Hepatocyte (in vitro differentiated cells): Measurements from ENCODE around the gene KNCN. TPM values are rescaled to one million over a fixed set of nuclear protein-coding genes. Genes with fewer than 3 reads are reported as not detected.

Source experiments
- DNase-seq: peaks from one replicate; pipeline ENCODE4 v3.0.0-alpha.2; 2016; ENCODE audit warnings: low spot score
- H2AFZ ChIP-seq: fragments of 200-600 bp; sonication (generic); 2 replicates; pipeline ENCODE4 v1.6.0; 2016; ENCODE audit warnings: antibody characterized with exemption, mild to moderate bottlenecking
- H3K27ac ChIP-seq: fragments of 200-600 bp; sonication (generic); 2 replicates; pipeline ENCODE4 v1.5.1; 2016; ENCODE audit warnings: mild to moderate bottlenecking
- H3K27me3 ChIP-seq: fragments of 200-600 bp; sonication (generic); 2 replicates; pipeline ENCODE4 v1.6.1; 2016
- H3K36me3 ChIP-seq: fragments of 200-600 bp; sonication (generic); replicated peaks from 2 replicates; pipeline ENCODE4 v1.5.1; 2016; ENCODE audit warnings: low read depth; ENCODE audit not compliant: insufficient read depth
- H3K4me1 ChIP-seq: fragments of 200-600 bp; sonication (generic); 2 replicates; pipeline ENCODE4 v1.5.1; 2016; ENCODE audit warnings: mild to moderate bottlenecking, moderate library complexity; ENCODE audit not compliant: insufficient read depth
- H3K4me2 ChIP-seq: fragments of 200-600 bp; sonication (generic); 2 replicates; pipeline ENCODE4 v1.6.0; 2016
- H3K4me3 ChIP-seq: fragments of 200-600 bp; sonication (generic); 2 replicates; pipeline ENCODE4 v1.5.1; 2016; ENCODE audit warnings: mild to moderate bottlenecking
- H3K79me2 ChIP-seq: fragments of 200-600 bp; sonication (generic); 2 replicates; pipeline ENCODE4 v1.6.0; 2017; ENCODE audit warnings: mild to moderate bottlenecking
- H3K9me2 ChIP-seq: fragments of 200-600 bp; sonication (generic); replicated peaks from 2 replicates; pipeline ENCODE4 v1.6.0; 2017; ENCODE audit warnings: mild to moderate bottlenecking; ENCODE audit not compliant: insufficient read depth
- H3K9me3 ChIP-seq: fragments of 200-600 bp; sonication (generic); 2 replicates; pipeline ENCODE4 v1.5.1; 2016; ENCODE audit warnings: low read depth, mild to moderate bottlenecking
- H4K20me1 ChIP-seq: fragments of 200-600 bp; sonication (generic); 2 replicates; pipeline ENCODE4 v1.6.0; 2016; ENCODE audit warnings: mild to moderate bottlenecking; ENCODE audit not compliant: insufficient read depth, poor library complexity, severe bottlenecking
- EZH2 ChIP-seq: fragments of 200-600 bp; sonication (generic); IDR thresholded peaks from 2 replicates; pipeline ENCODE4 v1.6.1; 2016; ENCODE audit warnings: antibody characterized with exemption, mild to moderate bottlenecking, borderline replicate concordance
- EZH2phosphoT487 ChIP-seq: fragments of 200-600 bp; sonication (generic); IDR thresholded peaks from one replicate; pipeline ENCODE4 v1.6.1; 2018; ENCODE audit warnings: antibody characterized with exemption, mild to moderate bottlenecking, low read depth, moderate library complexity; ENCODE audit not compliant: unreplicated experiment, severe bottlenecking
- WGBS: methylation state at CpG from one replicate; pipeline ENCODE4 v1.1.6; 2016; ENCODE audit warnings: low lambda C conversion rate; ENCODE audit errors: missing lambda C conversion rate; 5-methylcytosine and 5-hydroxymethylcytosine counted together
- polyA plus RNA-seq: library from polyadenylated mRNA; unstranded; fragments of >200 nt; fragmentation: Nextera tagmentation; extraction: Ambion mirVana; gene quantifications from 2 replicates; pipeline ENCODE4 v1.2.1, GENCODE V29; 2016
- total RNA-seq: library from RNA; depleted of rRNA; stranded (reverse); fragments of >200 nt; gene quantifications from 2 replicates; pipeline ENCODE4 v1.2.3, GENCODE V29; 2014
- TF ChIP-seq, protein P1 (sequence below): fragments of 200-600 bp; sonication (generic); IDR thresholded peaks from 2 replicates; pipeline ENCODE4 v1.5.1; 2016; ENCODE audit warnings: antibody characterized with exemption, mild to moderate bottlenecking; ENCODE audit not compliant: poor library complexity

KNCN gene
- total and polyA plus RNA-seq, 2 experiments from 2014 or later: not detected

GRCh38 chr1:46508757-46509156 is 42.7 kb downstream of the KNCN start:
- Histone ChIP-seq H3K4me2 (no peak overlapping the region), H3K79me2 (no peaks in the 10 kb centered on the region), H3K9me3 (no peaks in the 10 kb centered on the region), H3K27me3 (peaks cover under 1% of the 10 kb centered on the region), H3K9me2 (no peaks in the 10 kb centered on the region), H3K27ac (no peak overlapping the region), H2AFZ (no peak overlapping the region), H3K4me1 (no peaks in the 10 kb centered on the region), H3K36me3 (no peaks in the 10 kb centered on the region), H3K4me3 (no peak overlapping the region), H4K20me1 (no peaks in the 10 kb centered on the region)
- TF ChIP-seq, protein P1, sequence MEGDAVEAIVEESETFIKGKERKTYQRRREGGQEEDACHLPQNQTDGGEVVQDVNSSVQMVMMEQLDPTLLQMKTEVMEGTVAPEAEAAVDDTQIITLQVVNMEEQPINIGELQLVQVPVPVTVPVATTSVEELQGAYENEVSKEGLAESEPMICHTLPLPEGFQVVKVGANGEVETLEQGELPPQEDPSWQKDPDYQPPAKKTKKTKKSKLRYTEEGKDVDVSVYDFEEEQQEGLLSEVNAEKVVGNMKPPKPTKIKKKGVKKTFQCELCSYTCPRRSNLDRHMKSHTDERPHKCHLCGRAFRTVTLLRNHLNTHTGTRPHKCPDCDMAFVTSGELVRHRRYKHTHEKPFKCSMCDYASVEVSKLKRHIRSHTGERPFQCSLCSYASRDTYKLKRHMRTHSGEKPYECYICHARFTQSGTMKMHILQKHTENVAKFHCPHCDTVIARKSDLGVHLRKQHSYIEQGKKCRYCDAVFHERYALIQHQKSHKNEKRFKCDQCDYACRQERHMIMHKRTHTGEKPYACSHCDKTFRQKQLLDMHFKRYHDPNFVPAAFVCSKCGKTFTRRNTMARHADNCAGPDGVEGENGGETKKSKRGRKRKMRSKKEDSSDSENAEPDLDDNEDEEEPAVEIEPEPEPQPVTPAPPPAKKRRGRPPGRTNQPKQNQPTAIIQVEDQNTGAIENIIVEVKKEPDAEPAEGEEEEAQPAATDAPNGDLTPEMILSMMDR: no peak
- TF ChIP-seq EZH2phosphoT487 (no peak), EZH2 (no peak)
- WGBS: 81% methylated on average over 2 of the region's 5 CpGs
- DNase-seq: no peak

DNA sequence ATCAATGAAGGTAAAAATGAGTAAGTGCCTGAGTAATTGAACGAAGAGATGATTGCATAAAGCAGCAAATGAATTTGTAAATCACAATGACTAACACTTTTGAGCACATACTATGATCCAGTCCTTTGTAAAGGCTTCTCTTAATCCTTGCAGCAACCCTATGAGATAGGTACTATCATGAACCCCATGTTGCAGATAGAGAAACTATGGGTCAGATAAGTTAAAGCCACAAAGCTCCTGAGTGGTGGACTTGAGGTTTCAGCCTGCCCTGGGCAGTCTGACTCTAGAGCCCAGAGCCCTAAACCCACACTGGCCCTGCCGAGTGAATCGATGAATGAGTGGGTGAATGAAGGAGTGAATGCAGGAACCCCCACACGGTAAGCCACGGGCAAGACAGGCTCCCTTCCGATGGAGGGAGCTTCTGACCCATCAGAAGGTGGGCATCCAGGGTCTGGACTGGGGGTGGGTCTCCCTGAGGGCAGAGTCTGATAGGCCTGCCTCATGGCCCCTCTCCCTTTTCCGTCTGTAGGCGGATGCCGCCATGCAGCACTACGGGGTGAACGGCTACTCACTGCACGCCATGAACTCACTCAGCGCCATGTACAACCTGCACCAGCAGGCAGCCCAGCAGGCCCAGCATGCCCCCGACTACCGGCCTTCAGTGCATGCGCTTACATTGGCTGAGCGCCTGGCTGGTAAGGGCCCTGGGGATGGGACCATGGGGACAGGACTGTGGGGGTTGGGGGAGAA is 44.8 kb downstream of the KNCN start:
- Histone ChIP-seq H3K9me2 (no peaks in the 10 kb centered on the region), H3K79me2 (no peaks in the 10 kb centered on the region), H3K27me3 (peaks cover 22% of the 10 kb centered on the region), H3K4me2 (no peak overlapping the region), H3K9me3 (no peaks in the 10 kb centered on the region), H3K27ac (no peak overlapping the region), H2AFZ (no peak overlapping the region), H3K4me1 (no peaks in the 10 kb centered on the region), H4K20me1 (no peaks in the 10 kb centered on the region), H3K36me3 (no peaks in the 10 kb centered on the region), H3K4me3 (no peak overlapping the region)
- TF ChIP-seq EZH2phosphoT487 (no peak), EZH2 (no peak)
- TF ChIP-seq, protein P1: no peak
- no peak for DNase-seq
- 92% methylated on average over 17 of the region's 17 CpGs for WGBS

DNA sequence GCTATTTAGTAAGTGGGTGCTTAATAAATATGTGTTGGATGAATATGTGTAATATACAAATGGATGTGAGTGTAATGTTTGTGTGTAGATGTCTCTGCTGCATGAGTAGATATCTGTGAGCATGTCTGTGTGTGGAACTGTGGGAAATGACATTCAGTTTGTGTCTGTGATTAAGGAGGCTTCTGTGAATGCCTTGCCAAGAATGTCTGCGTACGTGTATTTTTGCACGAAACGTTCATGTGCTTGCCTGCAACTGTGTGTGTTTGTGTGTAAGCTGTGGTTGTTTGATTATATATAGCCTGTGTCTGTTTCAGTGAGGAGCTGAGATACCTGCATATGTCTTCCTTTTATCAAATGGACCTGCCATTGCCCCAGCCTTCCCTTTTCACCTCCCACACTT is 48.0 kb downstream of the KNCN start:
- Histone ChIP-seq H4K20me1 (no peaks in the 10 kb centered on the region), H3K27ac (no peak overlapping the region), H3K36me3 (no peaks in the 10 kb centered on the region), H3K4me3 (no peak overlapping the region), H3K4me1 (no peaks in the 10 kb centered on the region), H3K9me2 (no peaks in the 10 kb centered on the region), H3K4me2 (no peak overlapping the region), H2AFZ (no peak overlapping the region), H3K27me3 (peaks cover 28% of the 10 kb centered on the region), H3K79me2 (no peaks in the 10 kb centered on the region), H3K9me3 (no peaks in the 10 kb centered on the region)
- 83% methylated on average over 4 of the region's 4 CpGs for WGBS
- no peak for DNase-seq
- TF ChIP-seq, protein P1: no peak
- TF ChIP-seq EZH2 (no peak), EZH2phosphoT487 (no peak)
